NCI-H1092 (cell line): Measurements from ENCODE around the gene CRTC3.
"Not testable (repeated sequence)": the region's sequence is repeated elsewhere in the genome, so short reads cannot be mapped to it uniquely, and the experiment has no call there.

Source experiments
- DNase-seq: peaks from one replicate; lab custom pipeline; 2025; lab: John Stamatoyannopoulos, UW

The CRTC3 gene

DNA sequence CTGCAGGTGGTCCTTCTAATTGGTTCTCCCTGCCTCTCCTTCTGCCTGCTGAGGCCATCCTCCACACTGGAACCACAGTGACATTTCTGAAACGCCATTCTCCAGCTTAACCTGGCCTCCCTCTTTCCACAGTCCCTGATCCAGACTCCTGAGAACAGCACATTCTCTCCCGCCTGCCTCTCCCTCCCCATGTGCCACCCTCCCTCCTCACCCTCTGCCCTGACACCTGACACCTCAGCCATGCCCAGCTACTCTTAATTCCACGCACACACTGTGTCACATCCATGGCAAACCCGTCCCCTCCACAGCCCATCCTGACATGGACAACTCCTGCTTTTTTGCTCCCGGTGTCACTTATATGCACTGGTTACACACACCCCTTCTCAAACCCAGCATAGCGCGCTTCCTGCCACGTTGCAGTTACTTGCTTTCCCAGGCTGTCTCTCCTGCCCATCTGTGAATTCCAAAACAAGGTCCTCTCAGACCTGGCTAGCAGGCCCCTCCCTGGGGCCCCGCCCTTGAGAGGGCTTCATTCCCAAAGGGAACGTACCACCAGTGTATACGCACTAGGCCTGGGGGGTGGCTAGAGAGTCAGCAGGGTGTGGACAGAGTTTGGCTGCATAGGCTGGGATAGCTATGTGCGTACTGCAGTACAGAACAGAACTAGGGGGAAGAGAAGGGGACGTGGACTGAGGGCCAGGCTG lies 94.7 kb downstream of the CRTC3 start:
- DNase-seq: no peak

DNA sequence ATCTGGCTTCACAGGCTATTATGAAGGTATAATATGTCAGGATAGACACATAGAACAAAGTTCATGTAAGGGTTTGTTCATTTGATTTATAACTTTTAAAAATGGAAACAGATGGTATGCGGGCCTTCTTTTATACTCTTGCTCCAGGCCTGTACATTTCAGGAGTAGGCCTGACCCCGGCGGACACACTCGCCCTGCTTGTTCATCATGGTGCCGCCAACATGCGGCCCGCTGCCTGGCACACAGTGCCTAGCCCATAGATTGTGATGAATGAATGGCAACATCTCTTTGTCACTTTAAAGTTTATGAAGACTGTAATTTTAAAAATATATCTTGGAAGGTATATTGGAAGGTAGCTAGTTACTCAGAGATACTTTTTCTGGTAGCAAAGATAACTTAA lies 95.3 kb downstream of the CRTC3 start:
- no peak for DNase-seq

DNA sequence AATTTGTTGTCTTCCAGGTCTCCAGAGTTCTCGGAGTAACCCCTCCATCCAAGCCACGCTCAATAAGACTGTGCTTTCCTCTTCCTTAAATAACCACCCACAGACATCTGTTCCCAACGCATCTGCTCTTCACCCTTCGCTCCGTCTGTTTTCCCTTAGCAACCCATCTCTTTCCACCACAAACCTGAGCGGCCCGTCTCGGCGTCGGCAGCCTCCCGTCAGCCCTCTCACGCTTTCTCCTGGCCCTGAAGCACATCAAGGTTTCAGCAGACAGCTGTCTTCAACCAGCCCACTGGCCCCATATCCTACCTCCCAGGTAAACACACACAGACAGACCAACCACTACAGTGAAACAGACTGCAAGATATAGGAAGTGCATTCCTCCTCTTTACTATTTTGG lies 99.5 kb downstream of the CRTC3 start:
- no peak for DNase-seq

DNA sequence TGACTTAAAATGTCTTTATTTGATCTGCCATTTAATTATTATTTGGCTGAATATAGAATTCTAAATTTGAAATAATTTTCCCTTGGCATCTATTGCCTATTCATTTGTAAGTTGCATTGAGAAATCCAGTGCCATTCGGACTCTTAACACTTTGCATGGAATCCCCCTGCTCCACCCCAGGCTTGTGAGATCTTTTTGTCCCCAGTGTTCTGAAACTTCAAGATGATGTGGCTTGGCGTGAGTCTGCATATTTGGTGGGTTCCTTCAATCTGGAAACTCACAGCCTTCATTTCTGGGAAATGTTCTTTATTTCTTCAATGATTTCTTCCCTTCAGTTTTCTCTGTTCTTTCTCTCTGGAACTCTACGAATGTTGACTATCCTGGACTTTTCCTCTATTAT lies 103.6 kb downstream of the CRTC3 start:
- no peak for DNase-seq

DNA sequence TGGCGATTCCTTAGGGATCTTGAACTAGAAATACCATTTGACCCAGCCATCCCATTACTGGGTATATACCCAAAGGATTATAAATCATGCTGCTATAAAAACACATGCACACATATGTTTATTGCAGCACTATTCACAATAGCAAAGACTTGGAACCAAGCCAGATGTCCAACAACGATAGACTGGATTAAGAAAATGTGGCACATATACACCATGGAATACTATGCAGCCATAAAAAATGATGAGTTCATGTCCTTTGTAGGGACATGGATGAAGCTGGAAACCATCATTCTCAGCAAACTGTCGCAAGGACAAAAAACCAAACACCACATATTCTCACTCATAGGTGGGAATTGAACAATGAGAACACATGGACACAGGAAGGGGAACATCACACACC lies 107.3 kb downstream of the CRTC3 start:
- not testable (repeated sequence) for DNase-seq

GRCh38 chr15:90637693-90638092 lies 108.0 kb downstream of the CRTC3 start:
- peak; percentile 49 for DNase-seq

GRCh38 chr15:90638201-90638691 lies 108.5 kb downstream of the CRTC3 start:
- peak; percentile 62 for DNase-seq

GRCh38 chr15:90638963-90639362 lies 109.2 kb downstream of the CRTC3 start:
- no peak for DNase-seq

DNA sequence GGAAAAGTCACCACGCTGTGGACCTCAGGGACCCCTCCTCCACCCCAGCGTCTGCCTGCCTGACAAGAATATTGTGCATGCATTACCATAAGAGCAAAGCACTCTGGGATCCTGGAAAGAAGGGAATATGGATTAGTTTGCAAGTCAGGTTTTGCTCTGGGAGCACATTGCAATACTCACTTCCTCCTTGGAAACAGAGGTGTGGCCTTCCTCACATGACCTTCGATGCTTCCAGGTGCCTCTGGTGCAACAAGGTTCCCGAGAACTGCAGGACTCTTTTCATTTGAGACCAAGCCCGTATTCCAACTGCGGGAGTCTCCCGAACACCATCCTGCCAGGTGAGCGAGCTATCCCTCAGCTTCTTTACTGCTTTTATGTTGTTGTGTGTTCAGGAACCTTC lies 111.1 kb downstream of the CRTC3 start:
- no peak for DNase-seq

DNA sequence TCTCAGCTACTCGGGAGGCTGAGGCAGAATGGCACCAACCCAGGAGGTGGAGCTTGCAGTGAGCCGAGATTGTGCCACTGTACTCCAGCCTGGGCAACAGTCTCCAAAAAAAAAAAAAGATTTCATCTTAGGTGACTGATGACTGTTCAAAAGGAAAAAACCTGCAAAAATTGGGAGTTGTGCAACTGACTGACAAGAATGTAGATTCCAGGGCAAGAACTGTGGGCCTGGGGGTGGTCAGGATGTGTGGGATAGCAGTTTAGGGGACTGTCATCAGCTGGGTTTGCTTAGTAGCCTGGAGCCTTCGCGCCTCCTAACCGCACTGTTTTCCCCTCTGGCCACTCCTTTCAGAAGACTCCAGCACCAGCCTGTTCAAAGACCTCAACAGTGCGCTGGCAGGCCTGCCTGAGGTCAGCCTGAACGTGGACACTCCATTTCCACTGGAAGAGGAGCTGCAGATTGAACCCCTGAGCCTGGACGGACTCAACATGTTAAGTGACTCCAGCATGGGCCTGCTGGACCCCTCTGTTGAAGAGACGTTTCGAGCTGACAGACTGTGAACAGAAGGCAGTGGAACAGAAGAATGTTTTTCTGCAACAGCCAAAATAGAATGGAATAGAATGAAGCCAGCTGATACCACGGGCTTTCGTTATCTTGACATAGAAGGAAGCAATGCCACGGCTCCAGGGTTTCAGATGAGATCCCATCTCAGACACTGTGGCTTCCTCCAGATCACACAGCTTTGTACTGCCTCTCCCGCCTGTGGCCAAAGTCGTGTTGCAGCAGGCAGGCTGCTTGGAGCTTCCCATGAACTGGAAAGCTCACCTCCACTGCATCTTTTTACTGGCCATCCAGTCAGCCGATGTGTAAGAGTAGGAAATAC lies 112.1 kb downstream of the CRTC3 start:
- no peak for DNase-seq

GRCh38 chr15:90642464-90643300 lies 113.0 kb downstream of the CRTC3 start:
- no peak for DNase-seq

- no peak for DNase-seq
These were observed 113.5 kb downstream of the CRTC3 start for GRCh38 chr15:90643301-90643632.

- DNase-seq: no peak
These were observed 114.8 kb downstream of the CRTC3 start for GRCh38 chr15:90644526-90644925.

- no peak for DNase-seq
These were observed 115.4 kb downstream of the CRTC3 start for GRCh38 chr15:90644952-90645725.

GRCh38 chr15:90645873-90646575 lies 116.3 kb downstream of the CRTC3 start:
- DNase-seq: no peak

GRCh38 chr15:90646662-90647305 lies 117.1 kb downstream of the CRTC3 start:
- DNase-seq: no peak

GRCh38 chr15:90647326-90647725 lies 117.6 kb downstream of the CRTC3 start:
- no peak for DNase-seq

GRCh38 chr15:90648137-90649070 lies 118.7 kb downstream of the CRTC3 start:
- DNase-seq: peak; percentile 34
